ENCODE results near the gene FERMT2. TPM values are rescaled to one million over a fixed set of nuclear protein-coding genes. Genes with fewer than 3 reads are reported as not detected.

Gene FERMT2
- total and polyA plus RNA-seq, 4 donors, result 23.9 to 51.3 (median 40.4) TPM

DNA sequence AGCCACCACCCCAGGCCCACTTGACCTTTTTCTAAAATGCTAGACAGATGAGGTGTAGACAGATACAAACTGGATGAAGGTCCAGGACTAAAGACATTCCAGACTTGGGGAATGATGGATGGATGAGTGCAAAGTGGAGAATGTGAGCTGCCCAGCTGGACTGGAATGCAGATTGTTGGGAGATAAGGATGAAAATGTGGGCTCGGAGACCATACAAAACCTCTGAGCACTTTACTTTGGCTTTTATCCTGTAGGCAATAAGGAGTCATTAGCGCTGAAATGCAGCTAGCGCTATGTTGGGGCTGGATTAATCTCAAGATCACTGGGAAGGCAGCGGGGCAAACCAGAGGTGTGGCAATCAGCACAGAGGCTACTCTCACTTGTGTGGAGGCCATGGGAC lies 94.7 kb downstream of the FERMT2 start:
- Histone ChIP-seq H3K4me3 (ENCODE audit: low read depth in 1 of 3, low read length in 3 of 3) (no peak overlapping the region), H3K27ac (ENCODE audit: low read depth in 1 of 2, low read length in 2 of 2) (no peak overlapping the region), H3K4me1 (ENCODE audit: control insufficient read depth in 4 of 4, insufficient read depth in 4 of 4, low read length in 3 of 4) (peaks cover 3 to 35% (median 22%) of the 10 kb centered on the region in 4 donors), H3K36me3 (ENCODE audit: control insufficient read depth in 4 of 4, insufficient read depth in 3 of 4, low read depth in 1 of 4, low read length in 3 of 4) (peaks cover 0 to 23% (median 16%) of the 10 kb centered on the region in 4 donors), H3K9ac (ENCODE audit: low read depth in 1 of 2, low read length in 2 of 2) (no peak overlapping the region), H3K9me3 (ENCODE audit: control insufficient read depth in 4 of 4, low read length in 3 of 4) (no peaks in the 10 kb centered on the region), H3K27me3 (ENCODE audit: control insufficient read depth in 4 of 4, insufficient read depth in 4 of 4, low read length in 3 of 4) (no peaks in the 10 kb centered on the region)
- TF ChIP-seq, protein P1, sequence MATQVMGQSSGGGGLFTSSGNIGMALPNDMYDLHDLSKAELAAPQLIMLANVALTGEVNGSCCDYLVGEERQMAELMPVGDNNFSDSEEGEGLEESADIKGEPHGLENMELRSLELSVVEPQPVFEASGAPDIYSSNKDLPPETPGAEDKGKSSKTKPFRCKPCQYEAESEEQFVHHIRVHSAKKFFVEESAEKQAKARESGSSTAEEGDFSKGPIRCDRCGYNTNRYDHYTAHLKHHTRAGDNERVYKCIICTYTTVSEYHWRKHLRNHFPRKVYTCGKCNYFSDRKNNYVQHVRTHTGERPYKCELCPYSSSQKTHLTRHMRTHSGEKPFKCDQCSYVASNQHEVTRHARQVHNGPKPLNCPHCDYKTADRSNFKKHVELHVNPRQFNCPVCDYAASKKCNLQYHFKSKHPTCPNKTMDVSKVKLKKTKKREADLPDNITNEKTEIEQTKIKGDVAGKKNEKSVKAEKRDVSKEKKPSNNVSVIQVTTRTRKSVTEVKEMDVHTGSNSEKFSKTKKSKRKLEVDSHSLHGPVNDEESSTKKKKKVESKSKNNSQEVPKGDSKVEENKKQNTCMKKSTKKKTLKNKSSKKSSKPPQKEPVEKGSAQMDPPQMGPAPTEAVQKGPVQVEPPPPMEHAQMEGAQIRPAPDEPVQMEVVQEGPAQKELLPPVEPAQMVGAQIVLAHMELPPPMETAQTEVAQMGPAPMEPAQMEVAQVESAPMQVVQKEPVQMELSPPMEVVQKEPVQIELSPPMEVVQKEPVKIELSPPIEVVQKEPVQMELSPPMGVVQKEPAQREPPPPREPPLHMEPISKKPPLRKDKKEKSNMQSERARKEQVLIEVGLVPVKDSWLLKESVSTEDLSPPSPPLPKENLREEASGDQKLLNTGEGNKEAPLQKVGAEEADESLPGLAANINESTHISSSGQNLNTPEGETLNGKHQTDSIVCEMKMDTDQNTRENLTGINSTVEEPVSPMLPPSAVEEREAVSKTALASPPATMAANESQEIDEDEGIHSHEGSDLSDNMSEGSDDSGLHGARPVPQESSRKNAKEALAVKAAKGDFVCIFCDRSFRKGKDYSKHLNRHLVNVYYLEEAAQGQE (IDR thresholded peaks at IDR 0.05), result no peak
- TF ChIP-seq YY1 (IDR thresholded peaks at IDR 0.05), result no peak
- TF ChIP-seq, protein P2, sequence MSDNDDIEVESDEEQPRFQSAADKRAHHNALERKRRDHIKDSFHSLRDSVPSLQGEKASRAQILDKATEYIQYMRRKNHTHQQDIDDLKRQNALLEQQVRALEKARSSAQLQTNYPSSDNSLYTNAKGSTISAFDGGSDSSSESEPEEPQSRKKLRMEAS (IDR thresholded peaks at IDR 0.05), result no peak
- no peak for TF ChIP-seq NR2F2 (IDR thresholded peaks at IDR 0.05)
- TF ChIP-seq, protein P3, sequence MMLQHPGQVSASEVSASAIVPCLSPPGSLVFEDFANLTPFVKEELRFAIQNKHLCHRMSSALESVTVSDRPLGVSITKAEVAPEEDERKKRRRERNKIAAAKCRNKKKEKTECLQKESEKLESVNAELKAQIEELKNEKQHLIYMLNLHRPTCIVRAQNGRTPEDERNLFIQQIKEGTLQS (IDR thresholded peaks at IDR 0.05), result no peak
- TF ChIP-seq GABPA (IDR thresholded peaks at IDR 0.05 in 1 of 2, conservative IDR thresholded peaks at IDR 0.05 in 1 of 2), result no peak
- TF ChIP-seq FOXA1 (IDR thresholded peaks at IDR 0.05), result no peak
- TF ChIP-seq HNF4G (IDR thresholded peaks at IDR 0.05), result no peak
- TF ChIP-seq TAF1 (conservative IDR thresholded peaks at IDR 0.05), result no peak
- TF ChIP-seq JUND (IDR thresholded peaks at IDR 0.05), result no peak
- no peak for TF ChIP-seq EGR1 (IDR thresholded peaks at IDR 0.05; ENCODE audit: low read depth in 2 of 2)
- TF ChIP-seq, protein P4, sequence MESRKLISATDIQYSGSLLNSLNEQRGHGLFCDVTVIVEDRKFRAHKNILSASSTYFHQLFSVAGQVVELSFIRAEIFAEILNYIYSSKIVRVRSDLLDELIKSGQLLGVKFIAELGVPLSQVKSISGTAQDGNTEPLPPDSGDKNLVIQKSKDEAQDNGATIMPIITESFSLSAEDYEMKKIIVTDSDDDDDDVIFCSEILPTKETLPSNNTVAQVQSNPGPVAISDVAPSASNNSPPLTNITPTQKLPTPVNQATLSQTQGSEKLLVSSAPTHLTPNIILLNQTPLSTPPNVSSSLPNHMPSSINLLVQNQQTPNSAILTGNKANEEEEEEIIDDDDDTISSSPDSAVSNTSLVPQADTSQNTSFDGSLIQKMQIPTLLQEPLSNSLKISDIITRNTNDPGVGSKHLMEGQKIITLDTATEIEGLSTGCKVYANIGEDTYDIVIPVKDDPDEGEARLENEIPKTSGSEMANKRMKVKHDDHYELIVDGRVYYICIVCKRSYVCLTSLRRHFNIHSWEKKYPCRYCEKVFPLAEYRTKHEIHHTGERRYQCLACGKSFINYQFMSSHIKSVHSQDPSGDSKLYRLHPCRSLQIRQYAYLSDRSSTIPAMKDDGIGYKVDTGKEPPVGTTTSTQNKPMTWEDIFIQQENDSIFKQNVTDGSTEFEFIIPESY (IDR thresholded peaks at IDR 0.05), result no peak
- TF ChIP-seq HNF4A (conservative IDR thresholded peaks at IDR 0.05), result no peak
- no peak for DNase-seq (ENCODE audit: low spot score)
- WGBS, result 97% methylated on average over 4 of the region's 4 CpGs

DNA sequence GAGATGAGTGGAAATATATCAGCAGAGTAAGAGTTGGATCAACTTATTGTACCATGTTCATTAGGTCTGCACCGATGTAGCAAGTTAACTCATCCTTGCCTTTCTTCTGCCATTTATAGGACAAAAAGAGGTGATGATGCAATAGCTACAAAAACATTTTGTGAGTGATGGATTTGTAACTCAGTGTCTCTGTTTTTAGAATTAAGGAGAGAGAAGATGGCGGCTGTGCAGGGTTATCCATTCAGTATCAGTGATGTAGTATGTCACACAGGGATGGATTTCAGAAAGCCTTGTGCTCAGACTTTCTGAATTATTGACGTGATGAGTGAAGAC lies 97.4 kb downstream of the FERMT2 start:
- no peaks in the 10 kb centered on the region for H3K27me3 ChIP-seq (ENCODE audit: control insufficient read depth in 4 of 4, insufficient read depth in 4 of 4, low read length in 3 of 4)
- H3K36me3 ChIP-seq (ENCODE audit: control insufficient read depth in 4 of 4, insufficient read depth in 3 of 4, low read depth in 1 of 4, low read length in 3 of 4), result peaks cover 0 to 10% (median 6%) of the 10 kb centered on the region in 4 donors
- 62% methylated on average over 3 of the region's 3 CpGs for WGBS
- peak overlapping the region; percentile 84 to 88 for H3K27ac ChIP-seq (ENCODE audit: low read depth in 1 of 2, low read length in 2 of 2)
- no peaks in the 10 kb centered on the region for H3K9me3 ChIP-seq (ENCODE audit: control insufficient read depth in 4 of 4, low read length in 3 of 4)
- TF ChIP-seq JUND (IDR thresholded peaks at IDR 0.05) (no peak), HNF4G (IDR thresholded peaks at IDR 0.05) (no peak), RXRA (IDR thresholded peaks at IDR 0.05) (no peak)
- TF ChIP-seq, protein P3 (IDR thresholded peaks at IDR 0.05), result peak; percentile 56
- DNase-seq (ENCODE audit: low spot score), result no peak
- peaks cover 3 to 25% (median 15%) of the 10 kb centered on the region in 4 donors for H3K4me1 ChIP-seq (ENCODE audit: control insufficient read depth in 4 of 4, insufficient read depth in 4 of 4, low read length in 3 of 4)
- no peak overlapping the region for H3K9ac ChIP-seq (ENCODE audit: low read depth in 1 of 2, low read length in 2 of 2)
- H3K4me3 ChIP-seq (ENCODE audit: low read depth in 1 of 3, low read length in 3 of 3), result no peak overlapping the region
